ENCODE results near the gene MAP6.

Gene MAP6

GRCh38 chr11:75627906-75628668, 40.8 kb downstream of the MAP6 start:
- DNase-seq = no peak

GRCh38 chr11:75626889-75627529, 41.8 kb downstream of the MAP6 start:
- no peak for DNase-seq

- no peak for DNase-seq
Observed at GRCh38 chr11:75625991-75626888, 42.6 kb downstream of the MAP6 start.

GRCh38 chr11:75625021-75625420, 43.8 kb downstream of the MAP6 start:
- DNase-seq = peak; percentile 74

GRCh38 chr11:75616281-75616680, 52.6 kb downstream of the MAP6 start:
- DNase-seq = no peak

GRCh38 chr11:75615751-75616150, 53.1 kb downstream of the MAP6 start:
- DNase-seq = no peak

GRCh38 chr11:75611823-75612222, 57.0 kb downstream of the MAP6 start:
- DNase-seq = no peak

GRCh38 chr11:75606099-75606498, 62.7 kb downstream of the MAP6 start:
- DNase-seq = no peak

GRCh38 chr11:75603791-75604736, 64.8 kb downstream of the MAP6 start:
- DNase-seq = no peak

GRCh38 chr11:75602951-75603350, 65.9 kb downstream of the MAP6 start:
- DNase-seq = no peak

- no peak for DNase-seq
Observed at GRCh38 chr11:75601494-75601893, 67.3 kb downstream of the MAP6 start.

GRCh38 chr11:75600356-75600755, 68.5 kb downstream of the MAP6 start:
- no peak for DNase-seq

GRCh38 chr11:75598900-75599299, 69.9 kb downstream of the MAP6 start:
- no peak for DNase-seq

GRCh38 chr11:75598264-75598663, 70.6 kb downstream of the MAP6 start:
- DNase-seq = no peak

GRCh38 chr11:75597636-75598035, 71.2 kb downstream of the MAP6 start:
- DNase-seq = no peak

GRCh38 chr11:75596914-75597313, 71.9 kb downstream of the MAP6 start:
- DNase-seq = no peak

GRCh38 chr11:75595429-75595828, 73.4 kb downstream of the MAP6 start:
- DNase-seq = no peak

GRCh38 chr11:75594211-75594610, 74.6 kb downstream of the MAP6 start:
- DNase-seq = no peak

- DNase-seq = peak; percentile 81
Observed at GRCh38 chr11:75593286-75593915, 75.4 kb downstream of the MAP6 start.

- DNase-seq = peak; percentile 88
Observed at GRCh38 chr11:75592715-75593114, 76.1 kb downstream of the MAP6 start.

GRCh38 chr11:75591966-75592365, 76.9 kb downstream of the MAP6 start:
- DNase-seq = no peak

GRCh38 chr11:75591371-75591770, 77.5 kb downstream of the MAP6 start:
- no peak for DNase-seq

Data from NCI-H2029 (cell line).